H54 (cell line): Measurements from ENCODE around the gene TFCP2L1.
"Not testable (repeated sequence)": the region's sequence is repeated elsewhere in the genome, so short reads cannot be mapped to it uniquely, and the experiment has no call there.

Experiments used
- DNase-seq: peaks from one replicate; pipeline ENCODE4 v3.0.0; 2011; ENCODE audit warnings: low spot score, mixed read lengths; ENCODE audit not compliant: insufficient read length
- FAIRE-seq: peaks from 3 replicates; lab custom pipeline; 2011; peaks lifted over from hg19 to GRCh38; lab: Jason Lieb, UNC
- POLR2A ChIP-seq: IDR thresholded peaks from 2 replicates; pipeline ENCODE4 v1.6.1; 2011; ENCODE audit warnings: low read depth, mild to moderate bottlenecking, low read length

TFCP2L1 gene, protein sequence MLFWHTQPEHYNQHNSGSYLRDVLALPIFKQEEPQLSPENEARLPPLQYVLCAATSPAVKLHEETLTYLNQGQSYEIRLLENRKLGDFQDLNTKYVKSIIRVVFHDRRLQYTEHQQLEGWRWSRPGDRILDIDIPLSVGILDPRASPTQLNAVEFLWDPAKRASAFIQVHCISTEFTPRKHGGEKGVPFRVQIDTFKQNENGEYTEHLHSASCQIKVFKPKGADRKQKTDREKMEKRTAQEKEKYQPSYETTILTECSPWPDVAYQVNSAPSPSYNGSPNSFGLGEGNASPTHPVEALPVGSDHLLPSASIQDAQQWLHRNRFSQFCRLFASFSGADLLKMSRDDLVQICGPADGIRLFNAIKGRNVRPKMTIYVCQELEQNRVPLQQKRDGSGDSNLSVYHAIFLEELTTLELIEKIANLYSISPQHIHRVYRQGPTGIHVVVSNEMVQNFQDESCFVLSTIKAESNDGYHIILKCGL

GRCh38 chr2:121284463-121285449, at the start of gene TFCP2L1:
TFCP2L1 (minus strand) TSS chr2:121285202; CDS start chr2:121285109, 93 bp downstream.
- FAIRE-seq: no peak
- TF ChIP-seq POLR2A: no peak
- DNase-seq: no peak

DNA sequence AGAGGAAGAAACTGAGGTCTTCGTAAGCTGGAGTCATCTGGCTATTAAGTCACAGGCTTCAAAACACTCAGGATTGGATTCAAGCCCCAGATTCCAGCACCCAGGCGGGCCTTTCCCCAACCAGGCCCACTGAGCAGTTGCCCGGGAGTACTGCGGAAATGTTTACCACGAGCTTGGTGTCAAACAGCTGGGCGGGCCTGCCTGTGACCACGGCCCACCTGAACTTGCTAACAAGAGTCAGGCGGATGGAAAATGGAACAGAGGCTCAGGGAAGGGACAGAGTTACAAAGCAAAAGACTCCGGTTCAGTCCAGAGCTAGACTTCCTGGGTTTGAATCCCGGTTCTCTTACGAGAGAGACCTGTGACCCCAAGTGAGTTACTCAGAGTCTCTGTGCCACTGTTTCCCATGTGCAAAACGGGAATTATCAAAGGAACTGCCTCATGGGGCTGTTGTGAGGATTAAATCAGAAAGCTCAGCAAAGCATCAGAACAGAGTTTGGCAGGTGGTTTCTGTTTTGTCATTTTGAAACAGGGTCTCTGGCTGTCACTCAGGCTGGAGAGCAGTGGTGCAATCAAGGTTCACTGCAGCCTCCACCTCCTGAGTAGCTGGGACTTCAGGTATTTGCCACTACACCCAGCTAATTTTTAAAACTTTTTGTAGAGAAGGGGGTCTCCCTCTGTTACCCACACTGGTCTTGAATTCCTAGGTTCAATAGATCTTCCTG, 49.0 kb upstream of the TFCP2L1 start:
- no peak for TF ChIP-seq POLR2A
- DNase-seq: no peak
- no peak for FAIRE-seq

GRCh38 chr2:121333231-121333630, 48.2 kb upstream of the TFCP2L1 start:
- no peak for FAIRE-seq
- no peak for TF ChIP-seq POLR2A

DNA sequence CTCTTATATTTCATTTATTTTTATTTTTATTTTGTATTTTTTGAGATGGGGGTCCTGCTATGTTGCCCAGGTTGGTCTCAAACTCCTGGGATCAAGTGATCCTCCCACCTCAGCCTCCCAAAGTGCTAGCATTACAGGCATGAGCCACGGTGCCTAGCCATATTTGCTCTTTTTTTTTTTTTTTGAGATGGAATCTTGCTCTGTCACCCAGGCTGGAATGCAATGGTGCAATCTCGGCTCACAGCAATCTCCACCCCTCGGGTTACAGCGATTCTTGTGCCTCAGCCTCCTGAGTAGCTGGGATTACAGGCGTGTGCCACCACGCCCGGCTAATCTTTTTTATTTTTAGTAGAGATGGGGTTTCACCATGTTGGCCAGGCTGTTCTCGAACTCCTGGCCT, 46.3 kb upstream of the TFCP2L1 start:
- DNase-seq, FAIRE-seq: not testable (repeated sequence)

More at GRCh38 chr2:121333231-121333630, 48.2 kb upstream of the TFCP2L1 start:
- DNase-seq: no peak

DNA sequence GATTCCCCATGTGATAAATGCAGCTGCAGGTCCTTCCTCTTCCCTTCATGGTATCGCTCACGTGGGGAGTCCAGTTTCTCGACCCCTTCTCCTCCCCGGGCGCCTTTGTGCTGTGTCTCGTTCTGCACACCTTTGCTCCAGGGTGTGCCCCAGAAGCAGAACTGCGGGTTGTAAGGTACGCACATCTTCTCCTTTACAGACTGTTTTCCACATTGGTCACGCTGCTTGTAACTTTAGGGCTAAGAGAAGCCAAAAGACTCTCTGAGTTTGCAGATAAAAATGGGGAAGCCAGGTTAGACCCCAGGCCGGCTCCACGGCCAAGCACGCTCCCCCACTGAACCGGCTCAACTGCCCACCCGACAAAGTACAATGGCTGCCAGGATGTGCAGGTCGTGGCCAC, 45.9 kb upstream of the TFCP2L1 start:
- TF ChIP-seq POLR2A: no peak
- FAIRE-seq: no peak
- DNase-seq: no peak

- FAIRE-seq: no peak
- no peak for DNase-seq
- no peak for TF ChIP-seq POLR2A
These were observed 44.8 kb upstream of the TFCP2L1 start for GRCh38 chr2:121329786-121330185.

DNA sequence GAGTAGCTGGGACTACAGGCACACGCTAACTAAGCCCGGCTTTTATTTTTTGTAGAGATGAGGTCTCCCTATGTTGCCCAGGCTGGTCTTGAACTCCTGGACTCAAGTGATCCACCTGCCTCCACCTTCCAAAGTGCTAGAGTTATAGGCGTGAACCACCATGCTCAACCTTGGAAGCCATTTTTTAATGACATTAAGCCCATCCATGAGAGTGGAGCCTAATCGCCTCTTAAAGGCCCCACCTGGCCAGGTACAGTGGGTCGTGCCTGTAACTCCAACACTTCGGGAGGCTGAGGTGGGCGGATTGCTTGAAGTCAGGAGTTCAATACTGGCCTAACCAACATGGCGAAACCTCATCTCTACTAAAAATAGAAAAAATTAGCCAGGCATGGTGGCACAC, 41.6 kb upstream of the TFCP2L1 start:
- FAIRE-seq (no peak), DNase-seq (no peak)
- no peak for TF ChIP-seq POLR2A

- no peak for TF ChIP-seq POLR2A
- DNase-seq (no peak), FAIRE-seq (no peak)
These were observed 39.6 kb upstream of the TFCP2L1 start for GRCh38 chr2:121324601-121325000.

DNA sequence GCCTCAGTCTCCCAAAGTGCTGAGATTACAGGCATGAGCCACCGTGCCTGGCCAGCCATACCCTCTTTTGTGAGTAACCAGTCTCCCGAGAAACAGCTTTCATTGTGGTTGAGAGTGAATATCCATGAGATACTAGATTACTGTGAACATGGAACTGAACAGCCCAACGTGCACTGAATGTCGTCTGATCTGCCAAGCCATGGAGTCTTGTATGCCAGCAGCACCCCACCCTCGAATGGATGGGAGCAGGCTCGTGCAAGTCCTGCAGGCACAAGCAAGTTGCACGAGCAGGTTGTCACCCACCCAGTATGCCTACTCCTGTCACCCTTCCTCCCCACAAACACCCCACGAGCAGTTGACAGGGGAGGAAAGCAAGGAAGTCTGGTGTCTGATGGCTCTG, 36.5 kb upstream of the TFCP2L1 start:
- no peak for TF ChIP-seq POLR2A
- DNase-seq (no peak), FAIRE-seq (no peak)

DNA sequence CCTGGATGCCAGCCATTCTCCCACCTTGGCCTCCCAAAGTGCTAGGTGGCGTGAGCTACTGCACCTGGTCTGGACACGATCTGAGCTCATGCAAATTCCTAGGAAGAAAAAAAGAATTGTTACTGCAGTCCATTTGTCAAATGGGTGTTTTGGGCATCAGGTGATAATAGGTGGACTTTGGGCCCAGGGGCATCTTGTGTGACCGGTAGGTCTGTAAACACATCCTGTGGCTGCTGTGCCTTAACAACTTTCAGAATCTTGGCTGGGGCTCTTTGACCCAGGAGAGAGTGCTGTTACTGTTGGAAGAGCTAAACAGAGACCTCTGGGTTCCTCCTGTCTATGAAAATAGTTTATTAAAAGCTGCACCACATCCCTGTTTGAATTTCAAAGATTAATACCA, 34.9 kb upstream of the TFCP2L1 start:
- FAIRE-seq (no peak), DNase-seq (no peak)
- no peak for TF ChIP-seq POLR2A

DNA sequence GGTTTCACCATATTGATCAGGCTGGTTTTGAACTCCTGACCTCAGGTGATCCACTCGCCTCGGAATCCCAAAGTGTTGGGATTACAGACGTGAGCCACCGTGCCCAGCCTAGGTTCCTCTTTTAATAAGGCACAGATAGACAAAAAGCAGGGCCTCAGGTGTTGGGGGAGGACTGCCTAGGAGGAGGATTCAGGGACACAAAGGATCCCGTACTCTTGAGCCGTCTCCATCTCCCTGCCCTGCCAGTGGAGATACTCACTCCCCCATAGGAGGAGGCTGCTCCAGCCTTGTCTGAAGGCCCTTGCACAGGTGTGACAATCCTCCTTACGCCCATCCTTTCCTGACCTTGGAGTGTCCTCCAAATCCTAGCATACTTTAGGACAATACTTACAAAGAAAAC, 32.0 kb upstream of the TFCP2L1 start:
- TF ChIP-seq POLR2A: no peak
- DNase-seq: no peak
- no peak for FAIRE-seq

- not testable (repeated sequence) for FAIRE-seq, DNase-seq
These were observed 28.7 kb upstream of the TFCP2L1 start for GRCh38 chr2:121313701-121314100.

DNA sequence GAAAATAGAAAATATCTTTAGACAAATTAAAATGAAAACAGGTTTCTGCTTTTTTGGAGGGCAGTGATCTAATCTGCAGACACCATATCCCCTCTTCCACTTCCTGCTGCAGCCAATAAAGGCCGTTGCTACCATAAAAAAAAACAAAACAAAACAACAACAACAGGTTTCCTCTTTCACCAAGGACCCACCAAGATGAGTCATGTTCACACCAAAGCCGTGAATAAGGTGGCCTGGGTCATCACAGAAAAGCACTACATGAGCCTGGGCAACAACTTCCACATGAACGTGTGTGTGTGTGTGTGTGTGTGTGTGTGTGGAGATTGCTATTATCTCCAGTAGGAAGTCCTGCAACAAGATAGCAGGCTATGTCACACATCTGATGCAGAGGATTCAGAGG, 24.8 kb upstream of the TFCP2L1 start:
- DNase-seq (no peak), FAIRE-seq (no peak)
- TF ChIP-seq POLR2A: no peak
